Loucy (cell line): ENCODE data around the gene RPF1.
A peak's percentile ranks its signal among the peaks of the same experiment; 100 is the strongest.

Source experiments
- H2AFZ ChIP-seq: fragments of 200-600 bp; sonication (generic); 2 replicates; pipeline ENCODE4 v1.6.0; 2016; ENCODE audit warnings: antibody characterized with exemption, mild to moderate bottlenecking, low read length, moderate library complexity
- H3F3A ChIP-seq: fragments of 200-600 bp; 2 replicates; pipeline ENCODE4 v1.6.0; 2016; ENCODE audit warnings: antibody characterized with exemption, low read depth, mild to moderate bottlenecking
- H3K27me3 ChIP-seq: fragments of 200-600 bp; sonication (generic); 2 replicates; pipeline ENCODE4 v1.6.1; 2014; ENCODE audit warnings: low read length, mild to moderate bottlenecking; ENCODE audit not compliant: insufficient read depth, poor library complexity, severe bottlenecking
- H3K36me3 ChIP-seq: fragments of 200-600 bp; sonication (generic); 2 replicates; pipeline ENCODE4 v1.6.1; 2016; ENCODE audit warnings: low read length; ENCODE audit not compliant: insufficient read depth
- H3K4me1 ChIP-seq: fragments of 200-600 bp; sonication (generic); 2 replicates; pipeline ENCODE4 v1.5.1; 2014; ENCODE audit warnings: low read length, mild to moderate bottlenecking; ENCODE audit not compliant: insufficient read depth, poor library complexity, severe bottlenecking
- H3K4me2 ChIP-seq: fragments of 200-600 bp; sonication (generic); 2 replicates; pipeline ENCODE4 v1.6.0; 2014; ENCODE audit warnings: antibody characterized with exemption, low read length, low read depth, mild to moderate bottlenecking; ENCODE audit not compliant: poor library complexity, severe bottlenecking
- H3K4me3 ChIP-seq: fragments of 200-600 bp; sonication (generic); 2 replicates; pipeline ENCODE4 v1.5.1; 2014; ENCODE audit warnings: low read length, mild to moderate bottlenecking, mixed read lengths; ENCODE audit not compliant: poor library complexity, severe bottlenecking
- H3K79me2 ChIP-seq: fragments of 200-600 bp; sonication (generic); 2 replicates; pipeline ENCODE4 v1.6.1; 2014; ENCODE audit warnings: low read length; ENCODE audit not compliant: insufficient read depth
- H3K9ac ChIP-seq: fragments of 200-600 bp; sonication (generic); 2 replicates; pipeline ENCODE4 v1.6.0; 2014; ENCODE audit warnings: mild to moderate bottlenecking, low read depth, low read length, moderate library complexity; ENCODE audit not compliant: poor library complexity, severe bottlenecking
- H3K9me2 ChIP-seq: fragments of 200-600 bp; sonication (generic); replicated peaks from 2 replicates; pipeline ENCODE4 v1.6.1; 2016; ENCODE audit warnings: low read depth, low read length, mixed read lengths
- H3K9me3 ChIP-seq: fragments of 200-600 bp; sonication (generic); 2 replicates; pipeline ENCODE4 v1.6.1; 2014; ENCODE audit warnings: mild to moderate bottlenecking, antibody characterized with exemption, low read length, low read depth; ENCODE audit not compliant: insufficient read depth
- H4K20me1 ChIP-seq: fragments of 200-600 bp; sonication (generic); 2 replicates; pipeline ENCODE4 v1.6.0; 2014; ENCODE audit warnings: antibody characterized with exemption, low read length, mild to moderate bottlenecking; ENCODE audit not compliant: insufficient read depth, poor library complexity, severe bottlenecking
- EZH2phosphoT487 ChIP-seq: fragments of 200-600 bp; IDR thresholded peaks from 2 replicates; pipeline ENCODE4 v1.6.1; 2018; ENCODE audit warnings: antibody characterized with exemption, mild to moderate bottlenecking, moderate library complexity, borderline replicate concordance
- TF ChIP-seq, protein P1 (sequence below): fragments of 200-600 bp; sonication (generic); conservative IDR thresholded peaks from 2 replicates; pipeline ENCODE4 v1.5.1; 2014; ENCODE audit warnings: mild to moderate bottlenecking, antibody characterized with exemption, low read length

The RPF1 gene

DNA sequence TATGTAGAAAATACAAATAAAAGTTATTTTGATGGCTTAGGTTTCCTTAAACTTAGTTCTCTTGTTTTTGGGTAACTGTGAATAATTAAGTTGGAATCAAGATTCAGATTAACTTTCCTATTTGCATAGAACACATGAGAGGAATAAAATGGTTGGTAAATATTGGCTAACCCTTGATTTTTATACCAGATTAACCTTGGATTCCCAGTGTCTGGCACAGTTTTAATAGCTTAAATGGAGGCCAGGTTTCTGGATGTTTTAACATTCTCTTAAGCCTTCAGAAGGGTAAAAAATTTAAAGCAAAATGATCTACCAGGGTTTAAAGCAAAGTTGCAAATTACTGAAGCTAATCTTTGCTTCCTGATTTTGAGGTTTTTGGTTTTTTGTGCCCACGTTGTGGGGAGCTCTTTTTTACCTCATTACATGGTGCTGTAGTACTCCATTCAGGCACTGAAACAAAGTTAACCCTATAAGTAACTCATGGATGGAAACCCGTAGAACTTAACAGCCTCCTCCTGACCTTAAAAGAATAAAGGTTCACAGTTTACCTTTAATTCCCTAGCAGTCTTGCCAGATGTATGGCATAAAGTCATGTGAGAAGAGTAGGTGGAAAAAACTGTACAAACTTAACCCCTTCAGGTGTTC is 18.7 kb downstream of the RPF1 start:
- Histone ChIP-seq H3K9me2 (no peaks in the 10 kb centered on the region), H3K4me1 (peaks cover 29% of the 10 kb centered on the region), H2AFZ (no peak overlapping the region), H3K4me3 (no peak overlapping the region), H3K27me3 (no peaks in the 10 kb centered on the region), H3K9ac (no peak overlapping the region), H3K79me2 (peaks cover 40% of the 10 kb centered on the region), H3K9me3 (no peaks in the 10 kb centered on the region), H3K36me3 (peaks cover 84% of the 10 kb centered on the region), H4K20me1 (peaks cover 46% of the 10 kb centered on the region), H3K4me2 (no peak overlapping the region), H3F3A (0 out of 2 replicates have a peak, but pooled peaks cover 4% of the 10 kb centered on the region)
- TF ChIP-seq, protein P1, sequence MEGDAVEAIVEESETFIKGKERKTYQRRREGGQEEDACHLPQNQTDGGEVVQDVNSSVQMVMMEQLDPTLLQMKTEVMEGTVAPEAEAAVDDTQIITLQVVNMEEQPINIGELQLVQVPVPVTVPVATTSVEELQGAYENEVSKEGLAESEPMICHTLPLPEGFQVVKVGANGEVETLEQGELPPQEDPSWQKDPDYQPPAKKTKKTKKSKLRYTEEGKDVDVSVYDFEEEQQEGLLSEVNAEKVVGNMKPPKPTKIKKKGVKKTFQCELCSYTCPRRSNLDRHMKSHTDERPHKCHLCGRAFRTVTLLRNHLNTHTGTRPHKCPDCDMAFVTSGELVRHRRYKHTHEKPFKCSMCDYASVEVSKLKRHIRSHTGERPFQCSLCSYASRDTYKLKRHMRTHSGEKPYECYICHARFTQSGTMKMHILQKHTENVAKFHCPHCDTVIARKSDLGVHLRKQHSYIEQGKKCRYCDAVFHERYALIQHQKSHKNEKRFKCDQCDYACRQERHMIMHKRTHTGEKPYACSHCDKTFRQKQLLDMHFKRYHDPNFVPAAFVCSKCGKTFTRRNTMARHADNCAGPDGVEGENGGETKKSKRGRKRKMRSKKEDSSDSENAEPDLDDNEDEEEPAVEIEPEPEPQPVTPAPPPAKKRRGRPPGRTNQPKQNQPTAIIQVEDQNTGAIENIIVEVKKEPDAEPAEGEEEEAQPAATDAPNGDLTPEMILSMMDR, result no peak
- TF ChIP-seq EZH2phosphoT487, result no peak

DNA sequence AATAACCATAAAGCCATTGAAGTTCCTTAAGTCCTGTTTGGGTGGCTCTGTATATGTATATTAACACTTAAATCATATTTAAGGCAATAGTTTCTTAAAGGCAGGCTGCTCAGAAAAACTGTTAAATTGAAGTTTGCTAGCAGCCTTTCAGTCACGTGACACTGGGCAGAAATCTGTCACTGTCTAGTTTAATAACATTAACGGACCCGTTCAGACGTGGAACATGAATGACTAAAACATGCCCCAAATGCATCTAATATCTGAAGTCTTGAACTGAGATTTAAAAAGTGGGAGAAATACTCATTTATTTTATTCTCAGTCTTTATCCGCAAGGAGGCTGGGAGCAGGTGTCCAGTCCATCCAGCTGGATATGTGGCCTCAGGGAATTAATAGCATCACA is 23.9 kb downstream of the RPF1 start:
- H2AFZ ChIP-seq, result no peak overlapping the region
- peak overlapping the region; percentile 94 for H3K9ac ChIP-seq
- TF ChIP-seq EZH2phosphoT487, result no peak
- TF ChIP-seq, protein P1, result no peak
- no peaks in the 10 kb centered on the region for H3K9me3 ChIP-seq
- peak overlapping the region; percentile 96 for H3K4me3 ChIP-seq
- peaks cover 75% of the 10 kb centered on the region for H3K79me2 ChIP-seq
- no peaks in the 10 kb centered on the region for H3K27me3 ChIP-seq
- H4K20me1 ChIP-seq, result peaks cover 76% of the 10 kb centered on the region
- peak overlapping the region; percentile 83 for H3K4me2 ChIP-seq
- H3K36me3 ChIP-seq, result peaks cover 33% of the 10 kb centered on the region
- no peaks in the 10 kb centered on the region for H3K9me2 ChIP-seq
- peaks cover 7% of the 10 kb centered on the region for H3F3A ChIP-seq
- peaks cover 53% of the 10 kb centered on the region for H3K4me1 ChIP-seq

DNA sequence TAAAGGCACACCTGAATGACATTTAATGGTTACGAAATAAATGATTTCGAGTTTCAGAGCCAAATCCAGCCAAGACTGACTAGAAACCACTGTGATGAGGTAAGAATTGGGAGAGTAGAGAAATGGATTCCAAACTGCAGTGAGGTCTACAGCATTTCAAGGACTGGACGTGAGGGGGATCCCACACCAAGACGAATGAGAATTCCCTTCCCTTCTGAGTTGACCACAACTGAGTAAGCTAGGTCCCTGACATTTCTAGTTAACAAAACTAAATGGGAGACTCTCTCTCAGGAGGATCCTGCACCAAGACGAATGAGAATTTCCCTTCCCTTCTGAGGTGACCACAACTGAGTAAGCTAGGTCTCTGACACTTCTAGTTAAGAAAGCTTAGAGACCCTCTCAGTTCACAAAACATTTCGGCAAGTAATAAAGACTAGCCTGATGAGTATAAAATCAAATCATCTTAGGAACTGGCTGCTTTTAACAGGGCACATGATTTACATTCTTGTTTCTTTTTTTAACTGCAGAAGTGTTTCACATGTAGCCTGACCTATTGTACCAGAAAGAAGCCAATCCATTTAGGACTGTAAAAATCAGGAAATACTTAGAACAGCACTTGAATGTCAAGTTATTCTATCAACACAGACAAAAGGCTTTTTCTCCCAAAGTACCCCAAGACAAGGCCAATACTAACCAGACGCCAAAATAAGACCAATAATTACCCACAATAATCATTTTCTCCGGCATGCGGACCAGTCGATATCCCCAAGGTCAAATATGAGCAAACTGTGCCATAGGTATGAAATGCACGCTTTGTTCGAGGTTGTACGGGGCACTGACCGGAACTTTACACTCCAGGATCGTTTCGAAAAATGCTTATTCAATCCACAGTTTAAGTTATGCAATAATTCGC is 25.8 kb downstream of the RPF1 start:
- Histone ChIP-seq H2AFZ (peak overlapping the region; percentile 88), H3K4me3 (peak overlapping the region; percentile 96), H3K9me3 (peaks cover 2% of the 10 kb centered on the region; the same call in 1 of the 2 replicates), H3K9ac (peak overlapping the region; percentile 94), H3K4me1 (peaks cover 49% of the 10 kb centered on the region), H3K9me2 (no peaks in the 10 kb centered on the region), H3K79me2 (peaks cover 64% of the 10 kb centered on the region), H3K4me2 (peak overlapping the region; percentile 83), H3K36me3 (peaks cover 14% of the 10 kb centered on the region), H3K27me3 (no peaks in the 10 kb centered on the region), H4K20me1 (peaks cover 62% of the 10 kb centered on the region), H3F3A (peaks cover 7% of the 10 kb centered on the region)
- no peak for TF ChIP-seq EZH2phosphoT487
- TF ChIP-seq, protein P1, result no peak
